Measurements from ENCODE around the gene CSNK1E.

CSNK1E gene

DNA sequence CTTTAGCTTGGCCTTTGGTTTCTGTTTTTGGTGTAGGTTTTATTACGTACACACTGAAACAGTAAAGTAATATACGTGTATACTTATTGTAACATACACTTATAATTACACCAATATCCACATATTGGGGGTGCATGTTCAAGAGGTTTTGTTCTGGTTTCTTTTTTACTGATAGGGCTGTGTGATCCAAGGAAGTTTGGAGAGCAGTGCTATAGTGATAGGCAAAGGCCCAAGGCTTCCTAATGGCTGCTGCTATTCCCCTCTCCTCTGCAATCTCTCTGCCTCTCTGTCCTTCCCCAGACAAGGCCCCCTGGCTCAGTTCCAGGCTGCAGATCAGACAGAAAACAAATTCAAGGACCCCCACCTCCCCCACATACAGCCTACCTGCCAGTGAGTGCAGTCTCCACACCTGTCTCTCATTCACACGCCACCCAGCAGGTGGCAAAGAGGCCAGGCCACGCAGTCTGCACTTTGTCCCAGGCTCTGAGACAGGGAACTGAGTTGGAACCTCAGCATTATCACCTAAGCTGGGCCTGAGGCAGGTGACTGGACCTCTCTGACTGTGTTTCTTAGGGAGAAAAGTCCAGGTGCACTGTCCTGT lies 59.5 kb downstream of the CSNK1E start:
- TF ChIP-seq, protein P1, sequence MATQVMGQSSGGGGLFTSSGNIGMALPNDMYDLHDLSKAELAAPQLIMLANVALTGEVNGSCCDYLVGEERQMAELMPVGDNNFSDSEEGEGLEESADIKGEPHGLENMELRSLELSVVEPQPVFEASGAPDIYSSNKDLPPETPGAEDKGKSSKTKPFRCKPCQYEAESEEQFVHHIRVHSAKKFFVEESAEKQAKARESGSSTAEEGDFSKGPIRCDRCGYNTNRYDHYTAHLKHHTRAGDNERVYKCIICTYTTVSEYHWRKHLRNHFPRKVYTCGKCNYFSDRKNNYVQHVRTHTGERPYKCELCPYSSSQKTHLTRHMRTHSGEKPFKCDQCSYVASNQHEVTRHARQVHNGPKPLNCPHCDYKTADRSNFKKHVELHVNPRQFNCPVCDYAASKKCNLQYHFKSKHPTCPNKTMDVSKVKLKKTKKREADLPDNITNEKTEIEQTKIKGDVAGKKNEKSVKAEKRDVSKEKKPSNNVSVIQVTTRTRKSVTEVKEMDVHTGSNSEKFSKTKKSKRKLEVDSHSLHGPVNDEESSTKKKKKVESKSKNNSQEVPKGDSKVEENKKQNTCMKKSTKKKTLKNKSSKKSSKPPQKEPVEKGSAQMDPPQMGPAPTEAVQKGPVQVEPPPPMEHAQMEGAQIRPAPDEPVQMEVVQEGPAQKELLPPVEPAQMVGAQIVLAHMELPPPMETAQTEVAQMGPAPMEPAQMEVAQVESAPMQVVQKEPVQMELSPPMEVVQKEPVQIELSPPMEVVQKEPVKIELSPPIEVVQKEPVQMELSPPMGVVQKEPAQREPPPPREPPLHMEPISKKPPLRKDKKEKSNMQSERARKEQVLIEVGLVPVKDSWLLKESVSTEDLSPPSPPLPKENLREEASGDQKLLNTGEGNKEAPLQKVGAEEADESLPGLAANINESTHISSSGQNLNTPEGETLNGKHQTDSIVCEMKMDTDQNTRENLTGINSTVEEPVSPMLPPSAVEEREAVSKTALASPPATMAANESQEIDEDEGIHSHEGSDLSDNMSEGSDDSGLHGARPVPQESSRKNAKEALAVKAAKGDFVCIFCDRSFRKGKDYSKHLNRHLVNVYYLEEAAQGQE (IDR thresholded peaks at IDR 0.05; ENCODE audit: insufficient read depth in 1 of 2, low read depth in 2 of 2, low read length in 2 of 2) = no peak
- TF ChIP-seq SIN3A (IDR thresholded peaks at IDR 0.05; ENCODE audit: borderline replicate concordance, insufficient read depth, low read length) = no peak
- TF ChIP-seq TAF1 (IDR thresholded peaks at IDR 0.05; ENCODE audit: borderline replicate concordance, insufficient read depth, low read length) = no peak
- no peak for TF ChIP-seq FOXP2 (optimal IDR thresholded peaks at IDR 0.05; ENCODE audit: borderline replicate concordance, extremely low read depth, extremely low read length, insufficient read depth)
- TF ChIP-seq POLR2AphosphoS5 (IDR thresholded peaks at IDR 0.05; ENCODE audit: low read depth, low read length) = no peak

DNA sequence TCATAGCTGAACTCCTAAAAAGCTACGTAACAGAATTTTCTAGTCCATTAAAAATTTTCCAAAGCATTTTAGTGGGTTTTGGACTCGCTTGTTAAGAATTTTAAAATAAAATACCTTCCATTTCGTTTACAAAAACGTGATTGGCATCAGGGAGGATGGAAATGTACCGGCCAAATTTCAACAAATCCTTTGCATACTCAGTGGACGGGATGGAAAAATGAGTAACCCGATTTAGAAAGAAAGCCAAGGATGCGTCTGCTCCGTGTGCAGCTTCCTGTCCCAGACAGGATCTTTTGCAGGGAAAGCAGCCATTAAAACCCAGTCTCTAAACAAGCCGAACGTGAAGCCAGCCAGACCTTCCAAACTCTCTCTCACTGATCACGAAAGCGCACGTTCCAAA lies 60.1 kb downstream of the CSNK1E start:
- TF ChIP-seq FOXP2 (optimal IDR thresholded peaks at IDR 0.05; ENCODE audit: borderline replicate concordance, extremely low read depth, extremely low read length, insufficient read depth) (no peak), SIN3A (IDR thresholded peaks at IDR 0.05; ENCODE audit: borderline replicate concordance, insufficient read depth, low read length) (no peak), POLR2AphosphoS5 (IDR thresholded peaks at IDR 0.05; ENCODE audit: low read depth, low read length) (no peak), TAF1 (IDR thresholded peaks at IDR 0.05; ENCODE audit: borderline replicate concordance, insufficient read depth, low read length) (no peak)

DNA sequence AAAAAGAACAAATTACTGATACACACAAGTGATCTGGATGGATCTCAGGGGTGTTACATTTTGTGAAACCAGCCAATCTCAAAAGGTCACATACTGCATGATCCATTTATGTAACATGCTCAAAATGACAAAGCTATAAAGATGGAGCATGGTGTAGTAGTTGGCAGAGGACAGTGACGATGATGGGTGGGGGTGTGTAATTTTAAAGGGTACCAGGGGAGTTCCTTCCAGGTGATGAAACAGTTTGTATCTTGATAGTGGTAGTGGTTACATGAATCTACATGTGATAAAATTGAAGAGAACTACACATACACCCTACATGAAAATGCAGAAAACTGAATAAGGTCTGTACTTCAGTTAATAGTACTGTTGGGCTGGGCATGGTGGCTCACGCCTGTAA lies 61.5 kb downstream of the CSNK1E start:
- no peak for TF ChIP-seq SIN3A (IDR thresholded peaks at IDR 0.05; ENCODE audit: borderline replicate concordance, insufficient read depth, low read length)
- TF ChIP-seq POLR2AphosphoS5 (IDR thresholded peaks at IDR 0.05; ENCODE audit: low read depth, low read length) = no peak
- no peak for TF ChIP-seq FOXP2 (optimal IDR thresholded peaks at IDR 0.05; ENCODE audit: borderline replicate concordance, extremely low read depth, extremely low read length, insufficient read depth)
- TF ChIP-seq TAF1 (IDR thresholded peaks at IDR 0.05; ENCODE audit: borderline replicate concordance, insufficient read depth, low read length) = no peak
- TF ChIP-seq, protein P1 (IDR thresholded peaks at IDR 0.05; ENCODE audit: insufficient read depth in 1 of 2, low read depth in 2 of 2, low read length in 2 of 2) = no peak

DNA sequence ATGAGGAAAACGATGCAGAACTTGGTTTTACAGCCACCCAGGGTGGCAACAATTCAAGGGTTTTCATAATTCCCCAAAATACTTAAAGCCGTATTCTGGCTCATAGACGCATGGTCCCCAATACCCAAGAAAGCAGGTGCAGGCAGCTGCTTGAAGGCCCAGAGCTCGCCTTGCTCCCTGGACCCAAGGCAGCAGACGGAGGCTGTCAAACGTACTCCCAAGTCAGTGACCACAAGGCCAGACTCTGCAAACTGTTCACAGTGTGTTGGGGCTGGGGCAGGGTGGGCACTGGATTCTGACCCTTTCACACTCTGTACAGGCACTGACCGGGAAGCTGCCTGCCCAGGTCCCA lies 65.9 kb downstream of the CSNK1E start:
- TF ChIP-seq POLR2AphosphoS5 (IDR thresholded peaks at IDR 0.05; ENCODE audit: low read depth, low read length) = no peak
- no peak for TF ChIP-seq FOXP2 (optimal IDR thresholded peaks at IDR 0.05; ENCODE audit: borderline replicate concordance, extremely low read depth, extremely low read length, insufficient read depth)
- TF ChIP-seq, protein P1 (IDR thresholded peaks at IDR 0.05; ENCODE audit: insufficient read depth in 1 of 2, low read depth in 2 of 2, low read length in 2 of 2) = no peak
- no peak for TF ChIP-seq TAF1 (IDR thresholded peaks at IDR 0.05; ENCODE audit: borderline replicate concordance, insufficient read depth, low read length)
- TF ChIP-seq SIN3A (IDR thresholded peaks at IDR 0.05; ENCODE audit: borderline replicate concordance, insufficient read depth, low read length) = no peak

DNA sequence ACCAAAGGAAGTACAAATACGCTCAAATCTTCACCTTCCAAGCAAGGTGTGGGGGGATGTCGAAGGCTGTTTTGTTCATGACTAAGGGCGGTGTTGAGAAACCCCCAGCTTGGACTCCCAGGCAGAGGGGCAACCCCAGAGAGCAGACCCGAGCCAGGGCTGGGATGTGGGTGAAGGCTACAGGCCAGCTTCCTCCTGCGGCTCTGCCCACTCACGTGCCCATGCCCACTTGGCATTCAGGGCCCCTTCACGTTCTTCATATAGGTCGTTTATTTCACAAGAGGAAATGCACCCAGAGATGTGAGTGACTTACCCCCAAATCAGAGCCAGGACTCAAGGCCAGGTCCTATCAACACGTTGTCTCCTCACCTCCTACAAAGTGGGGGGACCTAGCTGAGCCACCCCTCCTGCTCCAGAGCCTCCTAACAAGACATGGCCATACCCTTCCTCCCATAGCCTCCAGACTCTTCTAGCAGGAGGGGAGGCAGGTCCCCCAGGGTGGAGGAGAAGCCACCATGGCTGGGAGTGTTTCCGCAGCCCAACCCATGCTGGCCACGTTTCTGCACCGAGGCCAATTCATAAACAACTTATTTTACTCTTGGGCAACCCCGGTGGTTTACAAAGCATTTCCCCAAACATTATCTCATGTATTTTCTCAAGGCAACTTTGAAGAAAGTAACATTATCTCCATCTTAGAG lies 66.4 kb downstream of the CSNK1E start:
- TF ChIP-seq POLR2AphosphoS5 (IDR thresholded peaks at IDR 0.05; ENCODE audit: low read depth, low read length) = no peak
- no peak for TF ChIP-seq SIN3A (IDR thresholded peaks at IDR 0.05; ENCODE audit: borderline replicate concordance, insufficient read depth, low read length)
- TF ChIP-seq TAF1 (IDR thresholded peaks at IDR 0.05; ENCODE audit: borderline replicate concordance, insufficient read depth, low read length) = no peak
- TF ChIP-seq FOXP2 (optimal IDR thresholded peaks at IDR 0.05; ENCODE audit: borderline replicate concordance, extremely low read depth, extremely low read length, insufficient read depth) = no peak
- TF ChIP-seq, protein P1 (IDR thresholded peaks at IDR 0.05; ENCODE audit: insufficient read depth in 1 of 2, low read depth in 2 of 2, low read length in 2 of 2) = no peak

Data from PFSK-1 (cell line).